Astrocyte (in vitro differentiated cells and primary cell): ENCODE data around the gene NR4A2. TPM values are rescaled to one million over a fixed set of nuclear protein-coding genes. Genes with fewer than 3 reads are reported as not detected.

Experiments
- DNase-seq: peaks from one replicate; pipeline ENCODE4 v3.0.0-alpha.2; 2010; ENCODE audit warnings: low read depth
- FAIRE-seq: peaks from 2 replicates; lab custom pipeline; 2011; peaks lifted over from hg19 to GRCh38; lab: Jason Lieb, UNC
- H2AFZ ChIP-seq: 2 replicates; pipeline ENCODE4 v1.6.0; 2012; ENCODE audit warnings: low read depth, low read length, inconsistent platforms
- H3K27ac ChIP-seq: 2 replicates; pipeline ENCODE4 v1.5.1; 2011; ENCODE audit warnings: low read depth, low read length, inconsistent platforms
- H3K27me3 ChIP-seq: 2 replicates; pipeline ENCODE4 v1.6.0; 2011; ENCODE audit warnings: low read length, inconsistent platforms; ENCODE audit not compliant: insufficient read depth
- H3K36me3 ChIP-seq: 2 replicates; pipeline ENCODE4 v1.5.1; 2011; ENCODE audit warnings: low read length, inconsistent platforms; ENCODE audit not compliant: insufficient read depth
- H3K4me1 ChIP-seq: 2 replicates; pipeline ENCODE4 v1.5.1; 2011; ENCODE audit warnings: low read length, inconsistent platforms; ENCODE audit not compliant: insufficient read depth
- H3K4me2 ChIP-seq: 2 replicates; pipeline ENCODE4 v1.6.0; 2012; ENCODE audit warnings: low read length, inconsistent platforms
- H3K4me3 ChIP-seq: 2 replicates; pipeline ENCODE4 v1.5.1; 2011; ENCODE audit warnings: low read depth, mild to moderate bottlenecking, low read length, inconsistent platforms; ENCODE audit not compliant: insufficient read depth
- H3K79me2 ChIP-seq: 2 replicates; pipeline ENCODE4 v1.6.0; 2012; ENCODE audit warnings: mild to moderate bottlenecking, low read length, inconsistent platforms; ENCODE audit not compliant: insufficient read depth
- H3K9ac ChIP-seq: 2 replicates; pipeline ENCODE4 v1.6.0; 2012; ENCODE audit warnings: mild to moderate bottlenecking, low read length, inconsistent platforms
- H3K9me3 ChIP-seq: 2 replicates; pipeline ENCODE4 v1.5.1; 2012; ENCODE audit warnings: low read depth, mild to moderate bottlenecking, low read length, inconsistent platforms; ENCODE audit not compliant: insufficient read depth
- H4K20me1 ChIP-seq: 2 replicates; pipeline ENCODE4 v1.6.0; 2012; ENCODE audit warnings: low read length, inconsistent platforms; ENCODE audit not compliant: insufficient read depth
- H3K27ac Mint-ChIP-seq: one replicate; pipeline ENCODE4 v1.8.0; 2021; ENCODE audit warnings: mild to moderate bottlenecking, mixed read lengths; ENCODE audit not compliant: unreplicated experiment
- H3K27me3 Mint-ChIP-seq: one replicate; pipeline ENCODE4 v1.8.0; 2021; ENCODE audit warnings: low read depth, mixed read lengths; ENCODE audit not compliant: unreplicated experiment
- H3K36me3 Mint-ChIP-seq: one replicate; pipeline ENCODE4 v1.8.0; 2021; ENCODE audit warnings: low read depth, mixed read lengths; ENCODE audit not compliant: unreplicated experiment
- H3K4me1 Mint-ChIP-seq: one replicate; pipeline ENCODE4 v1.8.0; 2021; ENCODE audit warnings: low read depth, mixed read lengths; ENCODE audit not compliant: unreplicated experiment
- H3K4me3 Mint-ChIP-seq: one replicate; pipeline ENCODE4 v1.8.0; 2021; ENCODE audit warnings: mild to moderate bottlenecking, moderate library complexity, mixed read lengths; ENCODE audit not compliant: unreplicated experiment
- H3K9me3 Mint-ChIP-seq: one replicate; pipeline ENCODE4 v1.8.0; 2021; ENCODE audit warnings: mild to moderate bottlenecking, mixed read lengths; ENCODE audit not compliant: unreplicated experiment
- CTCF ChIP-seq: IDR thresholded peaks from 2 replicates; pipeline ENCODE4 v1.5.1; 2011; ENCODE audit warnings: low read depth, mild to moderate bottlenecking, inconsistent platforms, low read length, moderate library complexity; ENCODE audit not compliant: insufficient read depth
- EZH2 ChIP-seq: IDR thresholded peaks from 2 replicates; pipeline ENCODE4 v1.6.1; 2012; ENCODE audit warnings: mild to moderate bottlenecking, low read length, inconsistent platforms; ENCODE audit not compliant: insufficient read depth
- total RNA-seq: library from RNA; stranded (reverse); gene quantifications from 2 replicates; pipeline ENCODE4 v1.2.1, GENCODE V29; 2021

NR4A2 gene
- total RNA-seq, 1 donor from 2014 or later, result 1.3 TPM

GRCh38 chr2:156340804-156341451, 8.4 kb upstream of the NR4A2 start:
- Mint-ChIP-seq H3K36me3 (no peaks in the 10 kb centered on the region), H3K4me1 (peaks cover 12% of the 10 kb centered on the region), H3K9me3 (no peaks in the 10 kb centered on the region), H3K27ac (peak overlapping the region; percentile 95), H3K4me3 (peak overlapping the region; percentile 86), H3K27me3 (no peaks in the 10 kb centered on the region)
- peak overlapping the region; percentile 99 for H3K27ac ChIP-seq
- H3K4me2 ChIP-seq, result peak overlapping the region; percentile 86
- no peaks in the 10 kb centered on the region for H3K79me2 ChIP-seq
- no peaks in the 10 kb centered on the region for H3K9me3 ChIP-seq
- peak overlapping the region; percentile 100 for H3K9ac ChIP-seq
- peaks cover 4% of the 10 kb centered on the region for H3K4me1 ChIP-seq
- H3K4me3 ChIP-seq, result peak overlapping the region; percentile 74
- H3K27me3 ChIP-seq, result no peaks in the 10 kb centered on the region
- H4K20me1 ChIP-seq, result no peaks in the 10 kb centered on the region
- TF ChIP-seq EZH2, result no peak
- TF ChIP-seq CTCF, result no peak
- H3K36me3 ChIP-seq, result no peaks in the 10 kb centered on the region
- FAIRE-seq (no peak), DNase-seq (peak; percentile 30)
- peak overlapping the region; percentile 67 for H2AFZ ChIP-seq

GRCh38 chr2:156340377-156340776, 7.9 kb upstream of the NR4A2 start:
- no peaks in the 10 kb centered on the region for H3K36me3 Mint-ChIP-seq
- H3K27me3 Mint-ChIP-seq, result no peaks in the 10 kb centered on the region
- Histone ChIP-seq H3K9ac (no peak overlapping the region), H3K4me1 (peaks cover 4% of the 10 kb centered on the region), H3K36me3 (no peaks in the 10 kb centered on the region), H3K79me2 (no peaks in the 10 kb centered on the region), H3K4me2 (no peak overlapping the region), H2AFZ (no peak overlapping the region), H4K20me1 (no peaks in the 10 kb centered on the region), H3K9me3 (no peaks in the 10 kb centered on the region), H3K4me3 (no peak overlapping the region), H3K27ac (no peak overlapping the region), H3K27me3 (no peaks in the 10 kb centered on the region)
- DNase-seq (no peak), FAIRE-seq (no peak)
- peaks cover 16% of the 10 kb centered on the region for H3K4me1 Mint-ChIP-seq
- H3K9me3 Mint-ChIP-seq, result no peaks in the 10 kb centered on the region
- H3K27ac Mint-ChIP-seq, result no peak overlapping the region
- TF ChIP-seq EZH2 (no peak), CTCF (no peak)
- no peak overlapping the region for H3K4me3 Mint-ChIP-seq

GRCh38 chr2:156339865-156340264, 7.3 kb upstream of the NR4A2 start:
- Histone ChIP-seq H4K20me1 (no peaks in the 10 kb centered on the region), H3K9me3 (no peaks in the 10 kb centered on the region), H3K79me2 (no peaks in the 10 kb centered on the region), H3K27me3 (no peaks in the 10 kb centered on the region), H3K4me3 (no peak overlapping the region), H3K4me1 (peaks cover 7% of the 10 kb centered on the region), H3K4me2 (no peak overlapping the region), H3K36me3 (no peaks in the 10 kb centered on the region), H3K9ac (no peak overlapping the region), H2AFZ (no peak overlapping the region), H3K27ac (no peak overlapping the region)
- no peaks in the 10 kb centered on the region for H3K9me3 Mint-ChIP-seq
- TF ChIP-seq EZH2 (no peak), CTCF (no peak)
- FAIRE-seq (no peak), DNase-seq (no peak)
- H3K27ac Mint-ChIP-seq, result no peak overlapping the region
- H3K36me3 Mint-ChIP-seq, result no peaks in the 10 kb centered on the region
- H3K4me3 Mint-ChIP-seq, result no peak overlapping the region
- no peaks in the 10 kb centered on the region for H3K27me3 Mint-ChIP-seq
- peaks cover 15% of the 10 kb centered on the region for H3K4me1 Mint-ChIP-seq
